HepG2 (cell line): ENCODE data around the gene NAGS. TPM values are rescaled to one million over a fixed set of nuclear protein-coding genes. Genes with fewer than 3 reads are reported as not detected.
A peak's percentile ranks its signal among the peaks of the same experiment; 100 is the strongest.

Experiments used
- ATRX ChIP-seq: sonication (generic); formaldehyde crosslinking; IDR thresholded peaks from 2 replicates; pipeline ENCODE4 v1.4.0; 2020; ENCODE audit warnings: missing genetic modification reagents, borderline replicate concordance
- CCDC6 ChIP-seq: sonication (generic); formaldehyde crosslinking; IDR thresholded peaks from 2 replicates; pipeline ENCODE4 v1.8.1; 2022; ENCODE audit warnings: mild to moderate bottlenecking, missing genetic modification reagents, moderate library complexity
- FOSL2 ChIP-seq: sonication (generic); formaldehyde crosslinking; IDR thresholded peaks from 2 replicates; pipeline ENCODE4 v1.4.0; 2020; ENCODE audit warnings: missing genetic modification reagents
- HNRNPH1 ChIP-seq: fragments of 200-400 bp; formaldehyde crosslinking; optimal IDR thresholded peaks from 2 replicates; pipeline ENCODE3; 2017; ENCODE audit warnings: mild to moderate bottlenecking, low read depth, low read length
- IRX3 ChIP-seq: sonication (generic); formaldehyde crosslinking; IDR thresholded peaks from 2 replicates; pipeline ENCODE4 v1.8.1; 2023; ENCODE audit warnings: mild to moderate bottlenecking, low read depth, missing genetic modification reagents, borderline replicate concordance
- KAT7 ChIP-seq: IDR thresholded peaks from 2 replicates; pipeline ENCODE4 v1.6.1; 2018; ENCODE audit warnings: borderline replicate concordance, missing compliant biosample characterization
- NR2F2 ChIP-seq: IDR thresholded peaks from 2 replicates; pipeline ENCODE4 v1.6.1; 2012; ENCODE audit warnings: low read depth, inconsistent platforms, borderline replicate concordance
- SIX1 ChIP-seq: sonication (generic); formaldehyde crosslinking; IDR thresholded peaks from 2 replicates; pipeline ENCODE4 v1.4.0; 2020; ENCODE audit warnings: missing genetic modification reagents, borderline replicate concordance
- SMYD3 ChIP-seq: sonication (generic); formaldehyde crosslinking; IDR thresholded peaks from 2 replicates; pipeline ENCODE4 v1.8.1; 2023; ENCODE audit warnings: mild to moderate bottlenecking, missing genetic modification reagents
- TBL1XR1 ChIP-seq: fragments of 150-350 bp; IDR thresholded peaks from 2 replicates; pipeline ENCODE4 v1.6.1; 2014; ENCODE audit warnings: borderline replicate concordance, low read length; ENCODE audit not compliant: partially characterized antibody
- ZBTB42 ChIP-seq: sonication (generic); formaldehyde crosslinking; IDR thresholded peaks from 2 replicates; pipeline ENCODE4 v1.5.0; 2020; ENCODE audit warnings: mild to moderate bottlenecking, missing genetic modification reagents
- ZFAT ChIP-seq: sonication (generic); formaldehyde crosslinking; conservative IDR thresholded peaks from 2 replicates; pipeline ENCODE4 v1.8.1; 2023; ENCODE audit warnings: missing genetic modification reagents, inconsistent platforms
- ZNF136 ChIP-seq: sonication (generic); formaldehyde crosslinking; IDR thresholded peaks from 2 replicates; pipeline ENCODE4 v1.8.1; 2022; ENCODE audit warnings: low read depth, mild to moderate bottlenecking, moderate library complexity, missing genetic modification reagents
- ZNF143 ChIP-seq: sonication (generic); formaldehyde crosslinking; IDR thresholded peaks from 2 replicates; pipeline ENCODE4 v1.4.0; 2020; ENCODE audit warnings: missing genetic modification reagents
- ZNF264 ChIP-seq: sonication (generic); formaldehyde crosslinking; IDR thresholded peaks from 2 replicates; pipeline ENCODE4 v1.4.0; 2020; ENCODE audit warnings: missing genetic modification reagents
- ZNF547 ChIP-seq: sonication (generic); formaldehyde crosslinking; IDR thresholded peaks from 2 replicates; pipeline ENCODE4 v1.5.1; 2020; ENCODE audit warnings: mild to moderate bottlenecking, missing genetic modification reagents
- ZNF777 ChIP-seq: sonication (generic); formaldehyde crosslinking; IDR thresholded peaks from 2 replicates; pipeline ENCODE4 v1.4.0; 2020; ENCODE audit warnings: missing genetic modification reagents
- ZSCAN9 ChIP-seq: IDR thresholded peaks from 2 replicates; pipeline ENCODE4 v1.6.1; 2016; ENCODE audit warnings: borderline replicate concordance
- polyA plus RNA-seq, 8 experiments: library from polyadenylated mRNA; depleted of rRNA in 3 of 8; stranded (reverse) in 7 of 8; unstranded in 1 of 8; fragments of >200 nt; fragmentation: Illumina TruSeq in 4 of 8; extraction: Trizol in 4 of 8; gene quantifications; 2 replicates each; pipeline versions ENCODE4 v1.2.1 to v1.2.3, GENCODE V29; 2011 to 2016; ENCODE audit warnings: low read depth in 4 of 8, missing spikeins in 1 of 8, mixed read lengths in 1 of 8; ENCODE audit not compliant: insufficient read depth in 1 of 8
- total RNA-seq, 5 experiments: library from RNA; depleted of rRNA; stranded (reverse); fragments of >200 nt; fragmentation: Illumina TruSeq; extraction: Trizol; gene quantifications; 2 replicates each; pipeline ENCODE4 v1.2.3, GENCODE V29; 2016; ENCODE audit warnings: low read depth in 1 of 5
- TF ChIP-seq, protein P1 (sequence below): sonication (generic); formaldehyde crosslinking; IDR thresholded peaks from 2 replicates; pipeline ENCODE4 v1.5.0; 2020; ENCODE audit warnings: missing genetic modification reagents
- TF ChIP-seq, protein P2 (sequence below): sonication (generic); formaldehyde crosslinking; IDR thresholded peaks from one replicate; pipeline ENCODE4 v1.5.1; 2020; ENCODE audit warnings: mild to moderate bottlenecking, missing genetic modification reagents; ENCODE audit errors: not compliant biosample characterization
- TF ChIP-seq, protein P3 (sequence below): IDR thresholded peaks from 2 replicates; pipeline ENCODE4 v1.6.1; 2016; ENCODE audit warnings: missing compliant biosample characterization, missing genetic modification reagents, borderline replicate concordance

Gene NAGS
- total and polyA plus RNA-seq, 2 of the 13 experiments (the other 11 are each of a cell fraction or from before 2014, with no cell fraction given), result 4.3 to 5.1 TPM

GRCh38 chr17:44004761-44005526 lies 522 bp downstream of the NAGS start (continued):
- TF ChIP-seq KAT7 (CRISPR knock-in tag), result 0 out of 2 replicates have a peak, but pooled peaks have one; percentile 8
- TF ChIP-seq ZNF264 (CRISPR knock-in tag), result no peak
- no peak for TF ChIP-seq ZNF136 (CRISPR knock-in tag)
- no peak; the same call in 1 of the 2 replicates for TF ChIP-seq IRX3 (CRISPR knock-in tag)
- TF ChIP-seq NR2F2, result no peak
- TF ChIP-seq ZSCAN9, result 0 out of 2 replicates have a peak, but pooled peaks have one; percentile 19
- TF ChIP-seq SMYD3 (CRISPR knock-in tag), result no peak
- TF ChIP-seq ZNF777 (CRISPR knock-in tag), result peak; percentile 92
- TF ChIP-seq ZNF547 (CRISPR knock-in tag), result peak; percentile 87
- no peak for TF ChIP-seq ZBTB42 (CRISPR knock-in tag)
- TF ChIP-seq FOSL2 (CRISPR knock-in tag), result 0 out of 2 replicates have a peak, but pooled peaks have one; percentile 21
- TF ChIP-seq, protein P1, sequence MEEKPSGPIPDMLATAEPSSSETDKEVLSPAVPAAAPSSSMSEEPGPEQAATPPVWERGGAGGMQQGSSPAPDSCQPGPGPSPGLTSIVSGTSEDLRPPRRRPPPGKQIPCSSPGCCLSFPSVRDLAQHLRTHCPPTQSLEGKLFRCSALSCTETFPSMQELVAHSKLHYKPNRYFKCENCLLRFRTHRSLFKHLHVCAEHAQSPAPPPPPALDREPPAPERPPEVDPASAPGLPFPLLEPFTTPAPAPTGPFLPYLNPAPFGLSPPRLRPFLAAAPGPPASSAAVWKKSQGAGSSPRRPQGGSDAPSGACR (CRISPR knock-in tag), result no peak
- no peak for TF ChIP-seq CCDC6
- TF ChIP-seq ZNF143 (CRISPR knock-in tag), result 0 out of 2 replicates have a peak, but pooled peaks have one; percentile 8
- no peak for TF ChIP-seq TBL1XR1
- TF ChIP-seq, protein P2, sequence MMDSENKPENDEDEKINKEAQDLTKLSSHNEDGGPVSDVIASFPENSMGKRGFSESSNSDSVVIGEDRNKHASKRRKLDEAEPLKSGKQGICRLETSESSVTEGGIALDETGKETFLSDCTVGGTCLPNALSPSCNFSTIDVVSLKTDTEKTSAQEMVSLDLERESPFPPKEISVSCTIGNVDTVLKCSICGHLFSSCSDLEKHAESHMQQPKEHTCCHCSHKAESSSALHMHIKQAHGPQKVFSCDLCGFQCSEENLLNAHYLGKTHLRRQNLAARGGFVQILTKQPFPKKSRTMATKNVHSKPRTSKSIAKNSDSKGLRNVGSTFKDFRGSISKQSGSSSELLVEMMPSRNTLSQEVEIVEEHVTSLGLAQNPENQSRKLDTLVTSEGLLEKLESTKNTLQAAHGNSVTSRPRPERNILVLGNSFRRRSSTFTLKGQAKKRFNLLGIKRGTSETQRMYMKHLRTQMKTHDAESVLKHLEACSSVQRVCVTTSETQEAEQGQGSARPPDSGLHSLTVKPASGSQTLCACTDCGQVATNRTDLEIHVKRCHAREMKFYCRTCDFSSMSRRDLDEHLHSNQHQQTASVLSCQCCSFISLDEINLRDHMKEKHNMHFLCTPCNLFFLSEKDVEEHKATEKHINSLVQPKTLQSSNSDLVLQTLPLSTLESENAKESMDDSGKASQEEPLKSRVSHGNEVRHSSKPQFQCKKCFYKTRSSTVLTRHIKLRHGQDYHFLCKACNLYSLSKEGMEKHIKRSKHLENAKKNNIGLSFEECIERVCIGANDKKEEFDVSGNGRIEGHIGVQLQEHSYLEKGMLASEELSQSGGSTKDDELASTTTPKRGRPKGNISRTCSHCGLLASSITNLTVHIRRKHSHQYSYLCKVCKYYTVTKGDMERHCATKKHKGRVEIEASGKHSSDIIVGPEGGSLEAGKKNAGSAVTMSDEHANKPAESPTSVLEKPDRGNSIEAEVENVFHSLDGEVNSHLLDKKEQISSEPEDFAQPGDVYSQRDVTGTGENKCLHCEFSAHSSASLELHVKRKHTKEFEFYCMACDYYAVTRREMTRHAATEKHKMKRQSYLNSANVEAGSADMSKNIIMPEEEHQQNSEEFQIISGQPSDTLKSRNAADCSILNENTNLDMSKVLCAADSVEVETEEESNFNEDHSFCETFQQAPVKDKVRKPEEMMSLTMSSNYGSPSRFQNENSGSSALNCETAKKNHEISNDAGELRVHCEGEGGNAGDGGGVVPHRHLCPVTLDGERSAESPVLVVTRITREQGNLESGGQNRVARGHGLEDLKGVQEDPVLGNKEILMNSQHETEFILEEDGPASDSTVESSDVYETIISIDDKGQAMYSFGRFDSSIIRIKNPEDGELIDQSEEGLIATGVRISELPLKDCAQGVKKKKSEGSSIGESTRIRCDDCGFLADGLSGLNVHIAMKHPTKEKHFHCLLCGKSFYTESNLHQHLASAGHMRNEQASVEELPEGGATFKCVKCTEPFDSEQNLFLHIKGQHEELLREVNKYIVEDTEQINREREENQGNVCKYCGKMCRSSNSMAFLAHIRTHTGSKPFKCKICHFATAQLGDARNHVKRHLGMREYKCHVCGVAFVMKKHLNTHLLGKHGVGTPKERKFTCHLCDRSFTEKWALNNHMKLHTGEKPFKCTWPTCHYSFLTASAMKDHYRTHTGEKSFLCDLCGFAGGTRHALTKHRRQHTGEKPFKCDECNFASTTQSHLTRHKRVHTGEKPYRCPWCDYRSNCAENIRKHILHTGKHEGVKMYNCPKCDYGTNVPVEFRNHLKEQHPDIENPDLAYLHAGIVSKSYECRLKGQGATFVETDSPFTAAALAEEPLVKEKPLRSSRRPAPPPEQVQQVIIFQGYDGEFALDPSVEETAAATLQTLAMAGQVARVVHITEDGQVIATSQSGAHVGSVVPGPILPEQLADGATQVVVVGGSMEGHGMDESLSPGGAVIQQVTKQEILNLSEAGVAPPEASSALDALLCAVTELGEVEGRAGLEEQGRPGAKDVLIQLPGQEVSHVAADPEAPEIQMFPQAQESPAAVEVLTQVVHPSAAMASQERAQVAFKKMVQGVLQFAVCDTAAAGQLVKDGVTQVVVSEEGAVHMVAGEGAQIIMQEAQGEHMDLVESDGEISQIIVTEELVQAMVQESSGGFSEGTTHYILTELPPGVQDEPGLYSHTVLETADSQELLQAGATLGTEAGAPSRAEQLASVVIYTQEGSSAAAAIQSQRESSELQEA, result peak; percentile 11
- TF ChIP-seq, protein P3, sequence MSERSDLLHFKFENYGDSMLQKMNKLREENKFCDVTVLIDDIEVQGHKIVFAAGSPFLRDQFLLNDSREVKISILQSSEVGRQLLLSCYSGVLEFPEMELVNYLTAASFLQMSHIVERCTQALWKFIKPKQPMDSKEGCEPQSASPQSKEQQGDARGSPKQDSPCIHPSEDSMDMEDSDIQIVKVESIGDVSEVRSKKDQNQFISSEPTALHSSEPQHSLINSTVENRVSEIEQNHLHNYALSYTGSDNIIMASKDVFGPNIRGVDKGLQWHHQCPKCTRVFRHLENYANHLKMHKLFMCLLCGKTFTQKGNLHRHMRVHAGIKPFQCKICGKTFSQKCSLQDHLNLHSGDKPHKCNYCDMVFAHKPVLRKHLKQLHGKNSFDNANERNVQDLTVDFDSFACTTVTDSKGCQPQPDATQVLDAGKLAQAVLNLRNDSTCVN (CRISPR knock-in tag), result no peak
- no peak for TF ChIP-seq ZFAT (CRISPR knock-in tag)
- TF ChIP-seq ATRX, result no peak
- no peak for TF ChIP-seq SIX1 (CRISPR knock-in tag)
- peak; percentile 34 for TF ChIP-seq HNRNPH1
